ENCODE data around the gene DNAJC11. TPM values are rescaled to one million over a fixed set of nuclear protein-coding genes. Genes with fewer than 3 reads are reported as not detected.

DNAJC11 gene
- polyA plus RNA-seq (2011; rRNA removed), result 38.9 and 41.9 TPM in 2 replicates
- 32.0 and 38.0 TPM in 2 replicates for polyA minus RNA-seq (2011; rRNA and poly(A)+ RNA removed)

DNA sequence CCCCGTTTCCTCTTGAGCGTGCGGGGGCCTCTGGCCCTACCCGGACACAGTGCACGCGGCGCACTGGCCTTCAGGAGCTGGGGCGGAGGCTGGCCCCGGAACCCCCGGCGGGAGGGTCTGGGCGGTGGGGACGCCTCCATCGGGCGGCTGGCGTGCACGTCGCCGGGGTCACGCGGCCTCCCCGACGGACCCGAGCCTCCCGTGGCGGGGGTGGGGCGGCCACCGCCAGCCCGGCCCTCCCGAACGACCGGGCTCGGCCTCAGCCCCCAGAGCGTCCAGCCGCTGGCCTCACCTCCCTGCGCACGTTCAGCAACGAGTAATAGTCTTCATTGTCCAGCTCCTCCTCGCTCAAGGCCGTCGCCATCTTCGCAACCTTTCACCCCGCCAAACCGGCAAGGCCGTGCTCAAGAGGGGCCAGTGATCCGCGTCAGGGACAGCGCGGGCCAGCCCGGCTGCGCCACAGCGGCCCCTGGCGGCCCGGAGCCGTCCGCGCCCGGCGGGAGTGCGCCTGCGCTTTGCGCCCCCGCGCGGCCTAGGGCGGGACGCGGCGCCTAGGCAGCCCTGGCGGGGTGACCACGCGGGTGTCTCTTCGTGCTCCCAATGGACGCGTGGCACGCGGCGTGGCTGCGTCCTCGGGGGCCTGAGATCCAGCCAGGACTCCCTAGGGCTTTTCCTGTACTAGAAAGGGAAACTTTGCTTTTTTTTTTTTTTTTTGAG is at the start of gene DNAJC11:
Gene DNAJC11 (minus strand): TSS at position 380 of the 717 bp plus-strand sequence. CDS start 16 bp downstream, at position 364.
- peak; percentile 64 for TF ChIP-seq CTCF (IDR thresholded peaks at IDR 0.05; ENCODE audit: low read depth, low read length)
- DNase-seq (ENCODE audit: low read depth, low spot score), result peak; percentile 53
- ChIA-PET CTCF (interaction anchor here (0.6 to 2.5 kb wide), 33 partner anchors 10 to 946 kb away, joined by 3 to 28 read pairs (median 4); no protein-coding TSS in a partner anchor), POLR2A (interaction anchor here (0.8 to 1.0 kb wide), 2 partner anchors 16 to 83 kb away, joined by 3 to 4 read pairs; partner anchors contain the start of gene CAMTA1)
- Histone ChIP-seq H3K4me3 (ENCODE audit: low read depth, low read length) (peak within 1 kb of the TSS; percentile 99), H3K9me3 (ENCODE audit: control insufficient read depth, insufficient read depth, low read length) (peaks cover 5% of the 10 kb centered on the region; the same call in 1 of the 2 replicates), H3K27ac (ENCODE audit: low read depth, low read length) (peak within 1 kb of the TSS; percentile 11), H3K27me3 (ENCODE audit: control insufficient read depth, insufficient read depth, low read length) (no peaks in the 10 kb centered on the region)

- POLR2A ChIA-PET, result interaction anchor here (0.8 kb wide), 1 partner anchor 34 kb away, joined by 3 read pairs; the partner anchor contains the start of gene CAMTA1
Measured at GRCh38 chr1:6750490-6750889, 48.9 kb upstream of the DNAJC11 start.

DNA sequence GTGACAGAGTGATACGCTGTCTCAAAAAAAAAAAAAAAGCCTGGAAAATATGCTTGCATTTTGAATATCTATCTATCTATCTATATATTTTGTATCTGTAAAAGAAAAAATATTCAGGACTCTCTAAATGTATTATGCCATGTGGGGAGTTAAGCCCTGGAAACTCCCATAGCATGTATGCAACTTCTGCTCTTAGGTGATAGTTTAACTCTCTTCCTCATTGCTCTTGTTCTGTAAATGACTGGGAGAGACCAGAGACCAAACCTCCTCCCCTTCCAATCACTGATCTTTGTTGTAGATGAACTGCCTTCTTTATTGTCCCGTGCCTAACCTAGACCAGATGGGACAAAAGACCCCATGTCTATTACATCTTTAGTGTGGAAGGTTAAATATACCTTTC is 46.1 kb upstream of the DNAJC11 start:
- POLR2A ChIA-PET, result no interaction called here
- Histone ChIP-seq H3K9me3 (ENCODE audit: control insufficient read depth, insufficient read depth, low read length) (no peaks in the 10 kb centered on the region), H3K4me3 (ENCODE audit: low read depth, low read length) (no peak overlapping the region), H3K27ac (ENCODE audit: low read depth, low read length) (no peak overlapping the region), H3K27me3 (ENCODE audit: control insufficient read depth, insufficient read depth, low read length) (peaks cover 17% of the 10 kb centered on the region)
- TF ChIP-seq CTCF (IDR thresholded peaks at IDR 0.05; ENCODE audit: low read depth, low read length), result no peak
- CTCF ChIA-PET, result no interaction called here
- no peak for DNase-seq (ENCODE audit: low read depth, low spot score)

More at GRCh38 chr1:6750490-6750889, 48.9 kb upstream of the DNAJC11 start:
- CTCF ChIA-PET, result interaction anchor here (1.0 kb wide), 1 partner anchor 23 kb away, joined by 3 read pairs; no protein-coding TSS in a partner anchor
- no peak overlapping the region for H3K27ac ChIP-seq (ENCODE audit: low read depth, low read length)
- no peak for DNase-seq (ENCODE audit: low read depth, low spot score)
- H3K4me3 ChIP-seq (ENCODE audit: low read depth, low read length), result no peak overlapping the region
- H3K9me3 ChIP-seq (ENCODE audit: control insufficient read depth, insufficient read depth, low read length), result no peaks in the 10 kb centered on the region
- peaks cover 26% of the 10 kb centered on the region for H3K27me3 ChIP-seq (ENCODE audit: control insufficient read depth, insufficient read depth, low read length)
- no peak for TF ChIP-seq CTCF (IDR thresholded peaks at IDR 0.05; ENCODE audit: low read depth, low read length)

DNA sequence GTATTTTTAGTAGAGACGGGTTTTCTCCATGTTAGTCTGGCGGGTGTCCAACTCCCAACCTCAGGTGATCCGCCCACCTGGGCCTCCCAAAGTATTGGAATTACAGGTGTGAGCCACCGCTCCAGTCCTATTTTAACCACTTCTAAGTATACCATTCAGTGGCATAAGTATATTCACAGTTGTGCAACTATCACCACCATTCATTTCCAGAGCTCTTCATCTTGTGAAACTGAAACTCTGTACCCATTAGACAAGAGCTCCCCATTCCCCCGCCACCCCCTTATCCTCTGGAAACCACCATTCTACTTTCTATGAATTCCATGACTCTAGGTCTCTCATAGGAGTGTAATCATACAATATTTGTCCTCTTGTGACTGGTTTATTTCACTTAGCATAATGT is 43.5 kb upstream of the DNAJC11 start:
- DNase-seq (ENCODE audit: low read depth, low spot score), result no peak
- peaks cover 17% of the 10 kb centered on the region for H3K27me3 ChIP-seq (ENCODE audit: control insufficient read depth, insufficient read depth, low read length)
- H3K27ac ChIP-seq (ENCODE audit: low read depth, low read length), result no peak overlapping the region
- TF ChIP-seq CTCF (IDR thresholded peaks at IDR 0.05; ENCODE audit: low read depth, low read length), result no peak
- H3K9me3 ChIP-seq (ENCODE audit: control insufficient read depth, insufficient read depth, low read length), result peaks cover 6% of the 10 kb centered on the region
- ChIA-PET POLR2A (no interaction called here), CTCF (interaction anchor here (0.6 to 1.9 kb wide), 3 partner anchors 17 to 44 kb away, joined by 3 to 6 read pairs (median 4); partner anchors contain the start of gene DNAJC11)
- H3K4me3 ChIP-seq (ENCODE audit: low read depth, low read length), result no peak overlapping the region
